Thoracic aorta (tissue), 2 donors: ENCODE measurements around the gene XYLT1. TPM values are rescaled to one million over a fixed set of nuclear protein-coding genes. Genes with fewer than 3 reads are reported as not detected.

ENCODE experiments used
- ATAC-seq: fragments of 150-250 bp; one replicate; pipeline ENCODE4 v1.8.0; 2017; ENCODE audit warnings: low read depth; ENCODE audit not compliant: insufficient number of reproducible peaks, low FRiP score
- DNase-seq: peaks from one replicate; pipeline ENCODE4 v3.0.0-alpha.2; 2020; ENCODE audit warnings: low spot score
- H3K27ac ChIP-seq, 2 donors: fragments of 200-600 bp; sonication (generic); 1 replicate in 1 of 2; 2 replicates in 1 of 2; pipeline ENCODE4 v1.5.1; 2016; ENCODE audit warnings: mild to moderate bottlenecking in 2 of 2, moderate library complexity in 2 of 2
- H3K27me3 ChIP-seq: fragments of 200-600 bp; sonication (generic); replicated peaks from 2 replicates; pipeline ENCODE4 v1.6.0; 2016; ENCODE audit warnings: mild to moderate bottlenecking; ENCODE audit not compliant: insufficient read depth
- H3K36me3 ChIP-seq: fragments of 200-600 bp; sonication (generic); one replicate; pipeline ENCODE4 v1.5.1; 2016
- H3K4me1 ChIP-seq, 2 donors: fragments of 200-600 bp; sonication (generic); 1 replicate in 1 of 2; 2 replicates in 1 of 2; pipeline versions ENCODE4 v1.5.1 to v1.6.0; 2016; ENCODE audit warnings: low read depth in 2 of 2, mild to moderate bottlenecking in 1 of 2; ENCODE audit not compliant: control insufficient read depth in 1 of 2
- H3K4me3 ChIP-seq: fragments of 200-600 bp; sonication (generic); 2 replicates; pipeline ENCODE4 v1.5.1; 2016; ENCODE audit warnings: mild to moderate bottlenecking
- H3K9me3 ChIP-seq: fragments of 200-600 bp; sonication (generic); 2 replicates; pipeline ENCODE4 v1.5.1; 2016
- total RNA-seq, 2 donors: library from RNA; depleted of rRNA; stranded (reverse); fragments of >200 nt; gene quantifications; one replicate each; pipeline versions ENCODE4 v1.1.0 to v1.2.3, GENCODE V29; 2016
- TF ChIP-seq, protein P1 (sequence below): fragments of 200-600 bp; sonication (generic); IDR thresholded peaks from one replicate; pipeline ENCODE4 v1.5.1; 2019; ENCODE audit warnings: antibody characterized with exemption

Gene XYLT1
- total RNA-seq, 2 donors from 2014 or later = 13.1 to 22.5 TPM

DNA sequence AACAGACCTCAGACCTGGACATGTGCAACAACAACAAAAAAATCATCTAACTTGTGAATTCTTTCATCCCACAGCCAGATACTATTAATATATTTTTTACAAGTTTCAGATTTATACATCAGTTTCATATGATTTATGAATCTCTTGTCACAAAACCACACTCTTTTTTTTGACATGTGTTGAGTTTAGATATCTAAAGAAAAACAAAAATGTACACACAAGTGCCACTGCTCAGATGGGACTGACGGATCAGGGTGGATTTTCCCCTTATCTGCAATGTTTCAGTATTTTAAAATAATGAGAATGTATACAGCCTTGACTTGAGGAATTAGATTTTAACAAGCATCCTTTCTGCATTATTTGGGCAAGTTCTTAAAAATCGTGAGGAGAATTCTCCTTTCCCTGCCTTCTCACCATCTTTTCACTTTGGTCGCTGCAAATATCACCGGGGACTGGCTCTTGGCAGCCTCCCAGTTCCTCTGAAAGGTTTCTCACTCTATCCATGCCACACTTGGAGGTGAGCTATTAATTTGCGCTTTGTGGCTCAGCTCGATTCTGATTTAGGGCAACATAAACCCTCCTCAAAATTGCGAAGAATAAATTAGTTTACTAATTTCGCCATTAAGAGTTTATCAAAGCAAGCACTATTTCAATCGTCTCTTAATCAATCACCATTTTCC, 225.7 kb downstream of the XYLT1 start:
- DNase-seq = no peak
- H3K4me3 ChIP-seq = no peak overlapping the region
- no peaks in the 10 kb centered on the region for H3K27me3 ChIP-seq
- no peak overlapping the region for H3K27ac ChIP-seq
- no peaks in the 10 kb centered on the region for H3K9me3 ChIP-seq
- TF ChIP-seq, protein P1, sequence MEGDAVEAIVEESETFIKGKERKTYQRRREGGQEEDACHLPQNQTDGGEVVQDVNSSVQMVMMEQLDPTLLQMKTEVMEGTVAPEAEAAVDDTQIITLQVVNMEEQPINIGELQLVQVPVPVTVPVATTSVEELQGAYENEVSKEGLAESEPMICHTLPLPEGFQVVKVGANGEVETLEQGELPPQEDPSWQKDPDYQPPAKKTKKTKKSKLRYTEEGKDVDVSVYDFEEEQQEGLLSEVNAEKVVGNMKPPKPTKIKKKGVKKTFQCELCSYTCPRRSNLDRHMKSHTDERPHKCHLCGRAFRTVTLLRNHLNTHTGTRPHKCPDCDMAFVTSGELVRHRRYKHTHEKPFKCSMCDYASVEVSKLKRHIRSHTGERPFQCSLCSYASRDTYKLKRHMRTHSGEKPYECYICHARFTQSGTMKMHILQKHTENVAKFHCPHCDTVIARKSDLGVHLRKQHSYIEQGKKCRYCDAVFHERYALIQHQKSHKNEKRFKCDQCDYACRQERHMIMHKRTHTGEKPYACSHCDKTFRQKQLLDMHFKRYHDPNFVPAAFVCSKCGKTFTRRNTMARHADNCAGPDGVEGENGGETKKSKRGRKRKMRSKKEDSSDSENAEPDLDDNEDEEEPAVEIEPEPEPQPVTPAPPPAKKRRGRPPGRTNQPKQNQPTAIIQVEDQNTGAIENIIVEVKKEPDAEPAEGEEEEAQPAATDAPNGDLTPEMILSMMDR = no peak
- no peak for ATAC-seq
- no peaks in the 10 kb centered on the region for H3K4me1 ChIP-seq
- H3K36me3 ChIP-seq = no peaks in the 10 kb centered on the region

DNA sequence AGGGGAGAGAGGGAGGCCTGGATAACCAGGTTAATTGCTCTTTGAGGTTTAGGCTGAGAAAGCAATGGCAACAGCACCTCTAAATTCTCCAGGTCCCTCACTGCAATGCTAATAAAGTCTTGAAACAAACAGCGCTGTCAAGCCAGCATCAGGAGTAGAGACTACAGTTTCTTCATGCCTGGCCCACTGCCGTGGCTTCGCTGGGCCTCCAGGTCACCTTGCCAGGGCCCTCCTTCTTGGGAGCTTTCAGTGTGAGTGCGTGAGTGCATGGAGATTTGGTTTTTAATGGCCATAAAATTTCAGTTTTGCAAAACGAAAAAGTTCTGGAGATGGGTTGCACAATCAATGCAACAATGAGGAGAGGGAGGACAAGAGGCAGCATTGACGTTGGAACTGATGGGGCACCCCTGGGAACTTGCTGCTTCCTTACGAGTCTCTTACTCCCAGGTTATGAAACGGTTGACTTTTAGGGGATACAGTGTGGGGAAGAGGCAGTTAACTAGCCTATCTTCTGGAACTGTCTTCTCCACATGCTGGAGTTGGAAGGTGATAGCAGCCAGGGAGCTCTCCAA, 229.4 kb downstream of the XYLT1 start:
- ATAC-seq = no peak
- no peaks in the 10 kb centered on the region for H3K9me3 ChIP-seq
- H3K4me1 ChIP-seq = no peaks in the 10 kb centered on the region
- no peak overlapping the region for H3K27ac ChIP-seq
- TF ChIP-seq, protein P1 = no peak
- no peaks in the 10 kb centered on the region for H3K27me3 ChIP-seq
- H3K4me3 ChIP-seq = no peak overlapping the region
- H3K36me3 ChIP-seq = no peaks in the 10 kb centered on the region
- no peak for DNase-seq

GRCh38 chr16:17238285-17239028, 232.3 kb downstream of the XYLT1 start:
- TF ChIP-seq, protein P1 = no peak
- ATAC-seq = no peak
- H3K27me3 ChIP-seq = no peaks in the 10 kb centered on the region
- no peak for DNase-seq
- no peaks in the 10 kb centered on the region for H3K9me3 ChIP-seq
- H3K4me3 ChIP-seq = no peak overlapping the region
- no peak overlapping the region for H3K27ac ChIP-seq
- H3K4me1 ChIP-seq = peaks cover 0 to 9% of the 10 kb centered on the region in 2 donors
- no peaks in the 10 kb centered on the region for H3K36me3 ChIP-seq

- no peak overlapping the region for H3K4me3 ChIP-seq
- no peaks in the 10 kb centered on the region for H3K27me3 ChIP-seq
- peaks cover 0 to 16% of the 10 kb centered on the region in 2 donors for H3K4me1 ChIP-seq
- DNase-seq = no peak
- no peak for ATAC-seq
- TF ChIP-seq, protein P1 = no peak
- H3K36me3 ChIP-seq = no peaks in the 10 kb centered on the region
- no peak overlapping the region for H3K27ac ChIP-seq
- no peaks in the 10 kb centered on the region for H3K9me3 ChIP-seq
Measured at GRCh38 chr16:17237350-17237944, 233.3 kb downstream of the XYLT1 start.
